GM19238 (cell line): ENCODE measurements around the gene ABHD17C.

ENCODE experiments used
- DNase-seq: peaks from one replicate; pipeline ENCODE4 v3.0.0; 2011; ENCODE audit warnings: low spot score; ENCODE audit not compliant: insufficient read length

ABHD17C gene

GRCh38 chr15:80785811-80786354 lies 90.8 kb downstream of the ABHD17C start:
- no peak for DNase-seq

GRCh38 chr15:80787316-80787715 lies 92.2 kb downstream of the ABHD17C start:
- DNase-seq = no peak

GRCh38 chr15:80788536-80788935 lies 93.4 kb downstream of the ABHD17C start:
- DNase-seq = no peak

- DNase-seq = no peak
Observed at GRCh38 chr15:80789296-80789695, 94.2 kb downstream of the ABHD17C start.

GRCh38 chr15:80789796-80790195 lies 94.7 kb downstream of the ABHD17C start:
- DNase-seq = no peak

- DNase-seq = no peak
Observed at GRCh38 chr15:80790236-80790635, 95.1 kb downstream of the ABHD17C start.

GRCh38 chr15:80791004-80791403 lies 95.9 kb downstream of the ABHD17C start:
- no peak for DNase-seq

- DNase-seq = no peak
Observed at GRCh38 chr15:80796407-80796806, 101.3 kb downstream of the ABHD17C start.

GRCh38 chr15:80798911-80799310 lies 103.8 kb downstream of the ABHD17C start:
- DNase-seq = no peak

- no peak for DNase-seq
Observed at GRCh38 chr15:80800067-80800466, 105.0 kb downstream of the ABHD17C start.

- DNase-seq = no peak
Observed at GRCh38 chr15:80801891-80802680, 107.0 kb downstream of the ABHD17C start.

GRCh38 chr15:80803580-80804525 lies 108.7 kb downstream of the ABHD17C start:
- DNase-seq = no peak

GRCh38 chr15:80804970-80805495 lies 109.9 kb downstream of the ABHD17C start:
- DNase-seq = no peak
